ENCODE results near the gene CCDC112. TPM values are rescaled to one million over a fixed set of nuclear protein-coding genes. Genes with fewer than 3 reads are reported as not detected.

Gene CCDC112
- total RNA-seq, 2 experiments from 2014 or later: 3.1 to 3.9 TPM

DNA sequence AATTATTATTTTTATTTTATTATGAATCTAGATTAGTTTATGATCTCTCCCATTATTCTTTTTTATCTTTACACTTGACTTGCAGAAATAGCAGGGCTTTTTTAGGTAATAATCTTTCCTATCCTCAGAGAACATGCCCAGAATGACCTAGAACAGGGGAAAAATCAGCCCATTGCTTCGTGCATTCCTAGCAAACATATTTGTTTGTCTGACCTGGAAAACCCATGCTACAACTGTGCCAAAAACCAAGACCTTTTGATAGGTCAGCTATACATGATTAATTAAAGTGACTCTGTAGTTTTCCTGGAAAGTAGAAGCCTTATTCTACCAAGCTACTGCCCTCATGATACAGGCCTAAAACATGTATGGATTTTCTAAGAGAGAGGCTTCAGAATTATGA, 24.1 kb upstream of the CCDC112 start:
- Mint-ChIP-seq H3K4me3 (no peak overlapping the region), H3K27ac (no peak overlapping the region), H3K27me3 (peaks cover 47% of the 10 kb centered on the region), H3K9me3 (no peaks in the 10 kb centered on the region), H3K4me1 (ENCODE audit: low read depth) (no peaks in the 10 kb centered on the region), H3K36me3 (ENCODE audit: low read depth) (no peaks in the 10 kb centered on the region)
- DNase-seq (no peak), ATAC-seq (ENCODE audit: poor library complexity) (no peak)
- Histone ChIP-seq H3K27ac (ENCODE audit: low read depth in 1 of 2, low read length in 2 of 2) (no peak overlapping the region), H3K4me1 (ENCODE audit: insufficient read depth, low read length) (no peaks in the 10 kb centered on the region), H3K36me3 (ENCODE audit: insufficient read depth, low read length) (no peaks in the 10 kb centered on the region), H3K4me3 (ENCODE audit: low read length) (no peak overlapping the region), H3K27me3 (ENCODE audit: control insufficient read depth in 1 of 2, insufficient read depth in 2 of 2, low read length in 2 of 2) (peaks cover 0 to 5% of the 10 kb centered on the region in 2 experiments), H3K9me3 (ENCODE audit: control insufficient read depth in 1 of 2, insufficient read depth in 1 of 2, low read length in 2 of 2) (no peaks in the 10 kb centered on the region)
- TF ChIP-seq, protein P1, sequence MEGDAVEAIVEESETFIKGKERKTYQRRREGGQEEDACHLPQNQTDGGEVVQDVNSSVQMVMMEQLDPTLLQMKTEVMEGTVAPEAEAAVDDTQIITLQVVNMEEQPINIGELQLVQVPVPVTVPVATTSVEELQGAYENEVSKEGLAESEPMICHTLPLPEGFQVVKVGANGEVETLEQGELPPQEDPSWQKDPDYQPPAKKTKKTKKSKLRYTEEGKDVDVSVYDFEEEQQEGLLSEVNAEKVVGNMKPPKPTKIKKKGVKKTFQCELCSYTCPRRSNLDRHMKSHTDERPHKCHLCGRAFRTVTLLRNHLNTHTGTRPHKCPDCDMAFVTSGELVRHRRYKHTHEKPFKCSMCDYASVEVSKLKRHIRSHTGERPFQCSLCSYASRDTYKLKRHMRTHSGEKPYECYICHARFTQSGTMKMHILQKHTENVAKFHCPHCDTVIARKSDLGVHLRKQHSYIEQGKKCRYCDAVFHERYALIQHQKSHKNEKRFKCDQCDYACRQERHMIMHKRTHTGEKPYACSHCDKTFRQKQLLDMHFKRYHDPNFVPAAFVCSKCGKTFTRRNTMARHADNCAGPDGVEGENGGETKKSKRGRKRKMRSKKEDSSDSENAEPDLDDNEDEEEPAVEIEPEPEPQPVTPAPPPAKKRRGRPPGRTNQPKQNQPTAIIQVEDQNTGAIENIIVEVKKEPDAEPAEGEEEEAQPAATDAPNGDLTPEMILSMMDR (IDR thresholded peaks at IDR 0.05): no peak
- ChIA-PET POLR2A (no interaction called here), CTCF (no interaction called here)
- intact Hi-C loops (cut with DNase I, micrococcal nuclease): no loop called here

DNA sequence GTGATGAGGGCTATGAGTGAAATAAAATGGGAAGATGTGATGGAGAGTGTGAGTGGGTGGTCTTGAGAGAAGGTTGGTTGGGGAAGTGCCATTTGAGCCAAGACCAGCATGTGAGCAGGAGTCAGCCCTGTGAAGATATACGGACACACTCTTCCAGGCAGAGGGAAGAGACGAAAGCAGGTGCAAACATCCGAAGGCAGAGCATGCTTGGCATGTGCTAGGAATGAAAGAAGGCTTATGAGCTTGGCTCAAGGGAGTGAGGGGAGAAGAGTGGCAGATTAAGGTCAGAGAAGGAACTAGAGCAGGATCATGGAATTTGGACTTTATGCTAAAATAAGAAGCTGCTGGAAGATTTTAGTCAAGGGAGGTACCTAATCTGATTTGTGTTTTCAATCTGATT, 23.6 kb upstream of the CCDC112 start:
- Histone ChIP-seq H3K4me1 (ENCODE audit: insufficient read depth, low read length) (no peaks in the 10 kb centered on the region), H3K27me3 (ENCODE audit: control insufficient read depth in 1 of 2, insufficient read depth in 2 of 2, low read length in 2 of 2) (peaks cover 0 to 5% of the 10 kb centered on the region in 2 experiments), H3K4me3 (ENCODE audit: low read length) (no peak overlapping the region), H3K27ac (ENCODE audit: low read depth in 1 of 2, low read length in 2 of 2) (no peak overlapping the region), H3K36me3 (ENCODE audit: insufficient read depth, low read length) (no peaks in the 10 kb centered on the region), H3K9me3 (ENCODE audit: control insufficient read depth in 1 of 2, insufficient read depth in 1 of 2, low read length in 2 of 2) (no peaks in the 10 kb centered on the region)
- Mint-ChIP-seq H3K9me3 (no peaks in the 10 kb centered on the region), H3K27me3 (peaks cover 46% of the 10 kb centered on the region), H3K36me3 (ENCODE audit: low read depth) (no peaks in the 10 kb centered on the region), H3K4me1 (ENCODE audit: low read depth) (no peaks in the 10 kb centered on the region), H3K27ac (no peak overlapping the region), H3K4me3 (no peak overlapping the region)
- DNase-seq (no peak), ATAC-seq (ENCODE audit: poor library complexity) (no peak)
- POLR2A ChIA-PET: no interaction called here
- CTCF ChIA-PET: interaction anchor here (0.7 kb wide), 1 partner anchor 255 kb away, joined by 4 read pairs; no protein-coding TSS in a partner anchor
- TF ChIP-seq, protein P1 (IDR thresholded peaks at IDR 0.05): no peak
- intact Hi-C loops (cut with DNase I, micrococcal nuclease): no loop called here

DNA sequence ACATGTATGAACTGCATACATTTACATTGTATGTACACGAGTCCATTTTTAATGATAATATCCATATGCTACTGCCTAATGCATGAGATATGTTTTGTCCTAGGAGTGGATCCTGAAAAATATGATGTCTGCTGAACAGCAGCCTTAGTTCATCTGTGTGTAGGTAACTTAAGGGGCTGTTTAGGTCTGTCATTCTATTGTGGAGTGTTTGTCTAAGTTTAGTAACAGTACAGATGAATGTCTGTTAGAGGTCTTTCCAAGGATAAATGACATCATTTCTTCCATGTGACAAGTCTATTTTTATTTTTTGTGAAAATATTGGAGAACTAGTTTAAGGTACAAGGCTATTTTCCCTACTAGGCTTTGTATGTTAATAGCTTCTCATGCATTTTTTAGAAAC, 22.6 kb upstream of the CCDC112 start:
- Mint-ChIP-seq H3K27me3 (peaks cover 40% of the 10 kb centered on the region), H3K4me3 (no peak overlapping the region), H3K36me3 (ENCODE audit: low read depth) (no peaks in the 10 kb centered on the region), H3K9me3 (no peaks in the 10 kb centered on the region), H3K4me1 (ENCODE audit: low read depth) (no peaks in the 10 kb centered on the region), H3K27ac (no peak overlapping the region)
- Histone ChIP-seq H3K9me3 (ENCODE audit: control insufficient read depth in 1 of 2, insufficient read depth in 1 of 2, low read length in 2 of 2) (no peaks in the 10 kb centered on the region), H3K4me3 (ENCODE audit: low read length) (no peak overlapping the region), H3K4me1 (ENCODE audit: insufficient read depth, low read length) (no peaks in the 10 kb centered on the region), H3K36me3 (ENCODE audit: insufficient read depth, low read length) (no peaks in the 10 kb centered on the region), H3K27me3 (ENCODE audit: control insufficient read depth in 1 of 2, insufficient read depth in 2 of 2, low read length in 2 of 2) (peaks cover 0 to 5% of the 10 kb centered on the region in 2 experiments), H3K27ac (ENCODE audit: low read depth in 1 of 2, low read length in 2 of 2) (no peak overlapping the region)
- ChIA-PET POLR2A (interaction anchor here (0.7 kb wide), 1 partner anchor 19 kb away, joined by 3 read pairs; no protein-coding TSS in a partner anchor), CTCF (interaction anchor here (0.7 to 1.2 kb wide), 2 partner anchors 256 kb away, joined by 3 to 4 read pairs; no protein-coding TSS in a partner anchor)
- intact Hi-C loops (cut with DNase I, micrococcal nuclease): no loop called here
- TF ChIP-seq, protein P1 (IDR thresholded peaks at IDR 0.05): no peak
- ATAC-seq (ENCODE audit: poor library complexity) (no peak), DNase-seq (no peak)

Data from CD4-positive, alpha-beta T cell (primary cell).